AG08396 (cell line): ENCODE measurements around the gene ZGRF1.
"Not testable (repeated sequence)": the region's sequence is repeated elsewhere in the genome, so short reads cannot be mapped to it uniquely, and the experiment has no call there.

ENCODE experiments used
- DNase-seq: peaks from one replicate; pipeline ENCODE4 v3.0.0; 2012; ENCODE audit warnings: low spot score, mixed read lengths

ZGRF1 gene

GRCh38 chr4:112550728-112551127 lies 86.0 kb downstream of the ZGRF1 start:
- no peak for DNase-seq

GRCh38 chr4:112546476-112546875 lies 90.2 kb downstream of the ZGRF1 start:
- no peak for DNase-seq

GRCh38 chr4:112545346-112545745 lies 91.4 kb downstream of the ZGRF1 start:
- no peak for DNase-seq

- no peak for DNase-seq
These were observed 96.0 kb downstream of the ZGRF1 start for GRCh38 chr4:112540695-112541094.

GRCh38 chr4:112536123-112536522 lies 100.6 kb downstream of the ZGRF1 start:
- no peak for DNase-seq

- DNase-seq: no peak
These were observed 104.4 kb downstream of the ZGRF1 start for GRCh38 chr4:112532267-112532666.

GRCh38 chr4:112531146-112531545 lies 105.6 kb downstream of the ZGRF1 start:
- no peak for DNase-seq

- no peak for DNase-seq
These were observed 110.6 kb downstream of the ZGRF1 start for GRCh38 chr4:112526061-112526460.

- DNase-seq: no peak
These were observed 112.8 kb downstream of the ZGRF1 start for GRCh38 chr4:112523764-112524505.

GRCh38 chr4:112523008-112523721 lies 113.5 kb downstream of the ZGRF1 start:
- no peak for DNase-seq

- DNase-seq: not testable (repeated sequence)
These were observed 114.3 kb downstream of the ZGRF1 start for GRCh38 chr4:112522431-112522830.

GRCh38 chr4:112521123-112522023 lies 115.3 kb downstream of the ZGRF1 start:
- no peak for DNase-seq

GRCh38 chr4:112520598-112521122 lies 116.0 kb downstream of the ZGRF1 start:
- DNase-seq: no peak

GRCh38 chr4:112519689-112520597 lies 116.8 kb downstream of the ZGRF1 start:
- DNase-seq: no peak

- DNase-seq: no peak
These were observed 118.0 kb downstream of the ZGRF1 start for GRCh38 chr4:112518675-112519074.

GRCh38 chr4:112517911-112518310 lies 118.8 kb downstream of the ZGRF1 start:
- no peak for DNase-seq

- no peak for DNase-seq
These were observed 119.6 kb downstream of the ZGRF1 start for GRCh38 chr4:112517067-112517634.

- DNase-seq: no peak
These were observed 120.1 kb downstream of the ZGRF1 start for GRCh38 chr4:112516471-112517066.

- no peak for DNase-seq
These were observed 120.6 kb downstream of the ZGRF1 start, which contains the start of gene NEUROG2 for GRCh38 chr4:112516066-112516470. TSS of gene NEUROG2 (minus strand) at chr4:112516180. CDS start at chr4:112515475, 705 bp downstream.
